Heart left ventricle (tissue), 13 donors: ENCODE data around the gene ELP1.

Experiments
- CTCF ChIP-seq, 12 donors: fragments of 200-600 bp; sonication (generic) in 4 of 12; IDR thresholded peaks; one replicate each; pipeline versions ENCODE4 v1.5.0 to v1.8.0; 2018 to 2022; ENCODE audit warnings: antibody characterized with exemption in 12 of 12, mild to moderate bottlenecking in 5 of 12
- POLR2A ChIP-seq, 2 donors: fragments of 450-650 bp; IDR thresholded peaks; one replicate each; pipeline ENCODE4 v1.6.1; 2017; ENCODE audit warnings: antibody characterized with exemption in 2 of 2, mild to moderate bottlenecking in 2 of 2, moderate library complexity in 2 of 2
- donor health status: ischemic (EF 13 %, LVEDD 7.1; RV severe dilation, severe dysfunction).
- donor health status: DM: no; HTN: yes; CAD: no.
- donor health status: DM: no; HTN: no; CAD: no.
- donor health status: ischemic (EF 25% LVEDD 6.9; RV normal size, moderate dysfunction).
- donor health status: ischemic (EF 25% LVEDD 5.7; RV mildly dilated, moderate dysfunction).
- donor health status: ischemic (EF 35%, LVEDD 5.7; RV mildly dilated, moderate dysfunction).
- donor health status: nonischemic (EF 11% LVEDD 7.7; RV severe dilation, severe dysfunction).
- donor health status: DM: yes; HTN: yes; CAD: no.
- donor health status: PGD.
- donor health status: ischemic (EF 29% LVEDD 5.4; RV normal size, mild dysfunction).
- donor health status: nonischemic (EF 23%, LVEDD 6.1; RV moderate dilation, normal function).

- TF ChIP-seq CTCF (IDR thresholded peaks at IDR 0.05): no peak
- TF ChIP-seq POLR2A (IDR thresholded peaks at IDR 0.05): no peak
Measured at GRCh38 chr9:108823829-108824228, 110.1 kb downstream of the ELP1 start.
